Gastroesophageal sphincter (tissue), 4 donors: Measurements from ENCODE around the gene WIPF1. TPM values are rescaled to one million over a fixed set of nuclear protein-coding genes. Genes with fewer than 3 reads are reported as not detected.

Source experiments
- ATAC-seq: fragments of 150-250 bp; one replicate; pipeline ENCODE4 v1.9.1; 2016; ENCODE audit warnings: mild to moderate bottlenecking, moderate library complexity
- H3K27ac ChIP-seq, 4 donors: fragments of 200-600 bp; sonication (generic) in 3 of 4; 1 replicate in 3 of 4; 2 replicates in 1 of 4; pipeline ENCODE4 v1.5.1; 2016 to 2019
- H3K27me3 ChIP-seq: fragments of 200-600 bp; sonication (generic); one replicate; pipeline ENCODE4 v1.5.1; 2019
- H3K36me3 ChIP-seq, 2 donors: fragments of 200-600 bp; sonication (generic); one replicate each; pipeline ENCODE4 v1.5.1; 2019; ENCODE audit warnings: control low read depth in 1 of 2
- H3K4me1 ChIP-seq, 3 donors: fragments of 200-600 bp; sonication (generic); 1 replicate in 2 of 3; 2 replicates in 1 of 3; pipeline ENCODE4 v1.5.1; 2016 to 2019; ENCODE audit warnings: control low read depth in 2 of 3
- H3K4me3 ChIP-seq, 2 donors: fragments of 200-600 bp; sonication (generic); one replicate each; pipeline ENCODE4 v1.5.1; 2019; ENCODE audit warnings: mild to moderate bottlenecking in 1 of 2, moderate library complexity in 1 of 2
- H3K9me3 ChIP-seq, 3 donors: fragments of 200-600 bp; sonication (generic); one replicate each; pipeline ENCODE4 v1.5.1; 2017 to 2019; ENCODE audit warnings: control low read depth in 2 of 3
- EP300 ChIP-seq: sonication (generic); formaldehyde crosslinking; IDR thresholded peaks from one replicate; pipeline ENCODE4 v1.6.1; 2017; ENCODE audit warnings: antibody characterized with exemption, mild to moderate bottlenecking
- POLR2A ChIP-seq, 2 donors: fragments of 450-650 bp; IDR thresholded peaks; one replicate each; pipeline ENCODE4 v1.6.1; 2017; ENCODE audit warnings: antibody characterized with exemption in 2 of 2, mild to moderate bottlenecking in 2 of 2, moderate library complexity in 1 of 2
- POLR2AphosphoS5 ChIP-seq: sonication (generic); formaldehyde crosslinking; IDR thresholded peaks from one replicate; pipeline ENCODE4 v1.6.1; 2017; ENCODE audit warnings: antibody characterized with exemption
- WGBS, 2 donors: methylation state at CpG; one replicate each; pipeline ENCODE4 v1.1.5; 2018; ENCODE audit warnings: low coverage in 1 of 2; 5-methylcytosine and 5-hydroxymethylcytosine counted together
- total RNA-seq, 4 donors: library from RNA; depleted of rRNA; stranded (reverse); fragments of >200 nt; gene quantifications; one replicate each; pipeline ENCODE4 v1.1.0, GENCODE V29; 2016
- TF ChIP-seq, protein P1 (sequence below), 4 experiments: fragments of 200-600 bp in 2 of 4; fragments of 450-650 bp in 2 of 4; sonication (generic) in 1 of 4; IDR thresholded peaks; one replicate each; pipeline ENCODE4 v1.5.1; 2017 to 2019; ENCODE audit warnings: antibody characterized with exemption in 4 of 4, mild to moderate bottlenecking in 2 of 4, moderate library complexity in 2 of 4

The WIPF1 gene
- total RNA-seq, 4 donors from 2014 or later = 32.2 to 50.4 (median 44.2) TPM

GRCh38 chr2:174611006-174611405 is 13.4 kb upstream of the WIPF1 start:
- no peak overlapping the region for H3K4me3 ChIP-seq
- H3K27ac ChIP-seq = no peak overlapping the region
- peaks cover 12 to 70% (median 17%) of the 10 kb centered on the region in 3 donors for H3K4me1 ChIP-seq
- no peaks in the 10 kb centered on the region for H3K27me3 ChIP-seq
- WGBS, 2 donors = 84 to 88% methylated on average over 4 of the region's 4 CpGs
- TF ChIP-seq EP300 (no peak), POLR2A (IDR thresholded peaks at IDR 0.05) (no peak), POLR2AphosphoS5 (no peak)
- TF ChIP-seq, protein P1, sequence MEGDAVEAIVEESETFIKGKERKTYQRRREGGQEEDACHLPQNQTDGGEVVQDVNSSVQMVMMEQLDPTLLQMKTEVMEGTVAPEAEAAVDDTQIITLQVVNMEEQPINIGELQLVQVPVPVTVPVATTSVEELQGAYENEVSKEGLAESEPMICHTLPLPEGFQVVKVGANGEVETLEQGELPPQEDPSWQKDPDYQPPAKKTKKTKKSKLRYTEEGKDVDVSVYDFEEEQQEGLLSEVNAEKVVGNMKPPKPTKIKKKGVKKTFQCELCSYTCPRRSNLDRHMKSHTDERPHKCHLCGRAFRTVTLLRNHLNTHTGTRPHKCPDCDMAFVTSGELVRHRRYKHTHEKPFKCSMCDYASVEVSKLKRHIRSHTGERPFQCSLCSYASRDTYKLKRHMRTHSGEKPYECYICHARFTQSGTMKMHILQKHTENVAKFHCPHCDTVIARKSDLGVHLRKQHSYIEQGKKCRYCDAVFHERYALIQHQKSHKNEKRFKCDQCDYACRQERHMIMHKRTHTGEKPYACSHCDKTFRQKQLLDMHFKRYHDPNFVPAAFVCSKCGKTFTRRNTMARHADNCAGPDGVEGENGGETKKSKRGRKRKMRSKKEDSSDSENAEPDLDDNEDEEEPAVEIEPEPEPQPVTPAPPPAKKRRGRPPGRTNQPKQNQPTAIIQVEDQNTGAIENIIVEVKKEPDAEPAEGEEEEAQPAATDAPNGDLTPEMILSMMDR (IDR thresholded peaks at IDR 0.05) = no peak
- ATAC-seq = no peak
- H3K9me3 ChIP-seq = no peaks in the 10 kb centered on the region
- H3K36me3 ChIP-seq = no peaks in the 10 kb centered on the region

GRCh38 chr2:174610243-174610995 is 12.8 kb upstream of the WIPF1 start:
- Histone ChIP-seq H3K4me1 (peaks cover 8 to 70% (median 14%) of the 10 kb centered on the region in 3 donors), H3K27ac (no peak overlapping the region), H3K9me3 (no peaks in the 10 kb centered on the region), H3K36me3 (no peaks in the 10 kb centered on the region), H3K27me3 (no peaks in the 10 kb centered on the region), H3K4me3 (no peak overlapping the region)
- WGBS, 2 donors = 61 to 71% methylated on average over 4 to 7 of the region's 7 CpGs
- TF ChIP-seq POLR2AphosphoS5 (no peak), EP300 (no peak), POLR2A (IDR thresholded peaks at IDR 0.05) (no peak)
- TF ChIP-seq, protein P1 (IDR thresholded peaks at IDR 0.05) = no peak
- ATAC-seq = no peak

GRCh38 chr2:174609261-174609660 is 11.7 kb upstream of the WIPF1 start:
- Histone ChIP-seq H3K4me3 (no peak overlapping the region), H3K27me3 (no peaks in the 10 kb centered on the region), H3K9me3 (no peaks in the 10 kb centered on the region), H3K36me3 (no peaks in the 10 kb centered on the region), H3K4me1 (peaks cover 8 to 58% (median 12%) of the 10 kb centered on the region in 3 donors), H3K27ac (no peak overlapping the region)
- WGBS, 2 donors = 89 to 100% methylated on average over 3 to 4 of the region's 4 CpGs
- TF ChIP-seq POLR2A (IDR thresholded peaks at IDR 0.05) (no peak), POLR2AphosphoS5 (no peak), EP300 (no peak)
- TF ChIP-seq, protein P1 (IDR thresholded peaks at IDR 0.05) = no peak
- no peak for ATAC-seq

DNA sequence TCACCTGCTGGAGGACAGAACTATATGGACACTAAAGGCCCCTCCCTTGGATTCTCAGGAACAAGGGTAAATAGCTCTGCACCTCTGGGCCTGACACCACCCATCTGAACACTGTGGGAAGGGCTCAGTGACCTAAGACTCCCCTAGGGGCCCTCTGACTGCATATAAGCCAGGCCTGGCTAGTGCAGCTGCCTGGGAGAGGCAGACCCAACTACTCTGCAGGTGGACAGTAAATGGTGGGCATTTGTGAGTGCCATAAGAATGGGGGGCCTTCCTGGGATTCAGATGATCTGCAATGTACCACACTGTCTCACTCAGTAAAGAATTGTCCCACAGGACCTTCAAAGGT is 11.2 kb upstream of the WIPF1 start:
- Histone ChIP-seq H3K27me3 (no peaks in the 10 kb centered on the region), H3K4me1 (peaks cover 8 to 56% (median 12%) of the 10 kb centered on the region in 3 donors), H3K36me3 (no peaks in the 10 kb centered on the region), H3K4me3 (no peak overlapping the region), H3K9me3 (no peaks in the 10 kb centered on the region), H3K27ac (peak overlapping the region in 1 of 4 donors; percentile 25)
- no peak for ATAC-seq
- TF ChIP-seq POLR2AphosphoS5 = no peak
- TF ChIP-seq, protein P1 (IDR thresholded peaks at IDR 0.05) = no peak
- TF ChIP-seq POLR2A (IDR thresholded peaks at IDR 0.05) = no peak
- TF ChIP-seq EP300 = no peak
